Activated CD8-positive, alpha-beta memory T cell treated with anti-CD3 and anti-CD28 coated beads for 4 hours (primary cell): ENCODE data around the gene GALNT2.

Experiments
- DNase-seq, 2 donors: peaks; one replicate each; pipeline ENCODE4 v3.0.0-alpha.2; 2020; ENCODE audit warnings: low read depth in 2 of 2

Gene GALNT2

DNA sequence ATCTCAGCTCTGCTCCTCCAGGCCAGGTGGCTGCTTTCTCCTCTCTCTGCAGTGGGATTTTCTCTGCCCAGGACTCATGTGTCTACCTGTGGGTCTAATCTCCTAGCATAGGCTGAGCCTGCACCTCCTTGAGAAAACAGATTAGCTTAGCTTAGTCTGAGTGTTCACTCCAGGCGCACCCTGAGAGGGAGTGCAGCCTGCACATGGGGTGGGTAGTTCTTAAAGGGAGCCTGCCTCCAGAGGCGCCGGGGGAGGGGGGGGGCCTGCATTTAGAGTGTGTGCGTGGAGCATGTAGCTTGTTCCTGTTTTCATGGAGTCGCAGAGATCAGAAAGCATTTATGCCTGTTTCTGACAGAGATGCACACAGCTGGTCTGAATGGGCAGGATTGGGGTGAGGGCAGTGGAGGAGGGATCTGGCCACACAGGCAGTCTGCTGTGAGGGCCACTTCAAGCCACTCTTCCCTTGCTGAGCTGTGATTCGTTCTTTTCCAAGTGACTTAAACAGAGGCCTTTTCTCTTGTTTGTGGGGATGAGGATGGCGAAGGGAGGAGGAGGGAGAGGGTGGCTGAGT is 45.2 kb downstream of the GALNT2 start:
- no peak for DNase-seq

DNA sequence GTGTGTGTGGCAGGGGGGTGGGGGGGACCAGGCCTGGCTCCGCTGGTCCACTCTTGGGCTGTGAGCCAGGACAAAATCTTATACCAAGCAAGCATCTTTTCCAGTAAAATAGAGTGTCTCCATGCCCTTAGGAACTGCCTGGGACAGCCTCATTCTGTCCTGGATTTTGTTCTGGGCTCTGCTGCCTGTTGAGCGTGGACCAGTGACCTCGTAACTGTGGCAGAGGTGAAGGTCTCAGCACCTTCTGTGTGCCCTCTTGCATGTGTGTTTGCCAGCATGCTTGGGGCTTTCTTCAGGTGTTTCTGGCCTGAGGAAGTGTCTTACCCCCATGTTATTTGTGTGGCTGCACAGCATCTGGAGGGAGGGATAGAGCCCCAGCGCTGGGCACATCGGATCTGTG is 45.7 kb downstream of the GALNT2 start:
- no peak for DNase-seq

DNA sequence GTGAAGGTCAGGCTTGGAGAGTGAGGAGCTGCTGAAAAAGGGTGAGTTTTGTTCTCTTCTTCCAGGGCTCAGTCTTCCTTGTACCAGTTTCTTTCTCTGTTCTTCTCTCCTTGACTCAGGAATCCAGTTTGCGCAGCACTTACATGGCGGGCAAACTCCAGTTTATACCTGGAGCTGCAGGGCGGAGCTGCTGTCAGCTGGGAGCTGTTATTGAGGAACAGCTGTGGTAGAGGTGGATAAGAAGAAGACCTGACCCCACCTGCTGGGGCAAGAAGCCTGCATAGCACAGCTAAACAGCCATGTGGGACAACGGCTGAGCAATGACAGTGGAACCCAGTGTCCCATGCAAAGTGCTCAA is 46.2 kb downstream of the GALNT2 start:
- no peak for DNase-seq

DNA sequence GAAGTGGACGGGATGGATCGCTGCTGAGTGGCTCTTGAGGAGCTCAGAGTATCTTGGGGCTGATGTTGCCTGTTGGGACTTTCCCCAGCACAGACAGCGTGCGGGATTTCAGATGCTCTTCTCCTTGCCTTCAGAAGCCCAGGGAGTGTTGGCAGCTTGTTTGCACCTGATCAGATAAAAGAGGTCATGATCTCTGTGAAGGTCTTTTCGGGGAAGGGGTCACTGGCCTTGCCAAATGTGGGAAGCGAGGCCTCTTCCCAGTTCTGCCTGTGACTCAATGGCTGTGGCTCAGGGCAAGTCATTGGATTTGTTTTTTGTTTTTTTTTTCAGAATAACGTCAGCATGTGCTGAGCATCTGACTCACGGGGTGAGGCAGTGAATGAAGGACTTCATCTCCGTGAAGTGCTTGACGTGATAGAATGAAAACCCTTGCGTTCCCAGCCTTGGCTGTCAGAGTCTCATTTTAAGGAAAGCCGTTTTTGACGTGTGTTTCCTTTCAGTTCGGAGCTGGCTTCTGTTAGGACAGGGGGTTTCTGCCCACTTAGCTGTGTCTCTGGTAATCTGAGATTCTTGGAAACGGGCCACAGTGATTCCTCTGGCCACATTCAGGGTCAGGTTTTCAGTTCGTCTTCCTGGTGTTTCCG is 46.7 kb downstream of the GALNT2 start:
- no peak for DNase-seq

DNA sequence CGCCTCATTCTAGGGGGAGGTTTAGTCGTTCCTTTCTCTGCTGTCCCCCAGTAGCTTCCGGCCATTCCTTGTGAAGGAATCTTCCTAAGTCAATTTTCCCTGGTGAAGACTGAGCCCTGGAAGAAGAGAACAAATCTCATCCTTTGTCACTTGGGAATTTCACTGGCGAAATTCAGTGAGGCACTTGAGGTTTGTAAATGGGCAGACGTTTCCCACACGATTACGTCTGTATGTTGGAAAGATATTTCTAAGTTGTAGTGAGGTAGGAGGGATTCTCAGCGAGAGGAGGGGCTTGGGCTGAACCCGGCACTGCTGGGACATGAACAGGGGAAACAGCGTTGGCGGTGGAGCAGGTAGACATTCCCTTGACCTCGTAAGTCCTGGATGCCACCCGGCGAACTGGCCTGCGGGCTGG is 47.2 kb downstream of the GALNT2 start:
- no peak for DNase-seq

DNA sequence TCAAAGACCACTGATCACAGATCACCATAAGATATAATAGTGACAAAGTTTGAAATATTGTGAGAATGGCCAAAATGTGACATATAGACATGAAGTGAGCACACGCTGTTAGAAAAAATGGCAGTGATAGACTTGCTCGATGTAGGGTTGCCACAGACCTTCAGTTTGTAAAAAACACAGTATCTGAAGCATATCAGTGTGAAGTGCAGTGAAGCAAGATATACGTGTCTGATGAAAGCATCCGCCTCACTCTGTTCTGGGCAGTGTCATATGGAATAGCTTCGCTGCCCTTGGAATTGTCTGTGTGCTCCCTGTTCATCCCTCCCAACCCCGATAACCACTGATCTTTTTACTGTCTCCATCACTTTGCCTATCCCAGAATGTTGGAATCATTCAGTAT is 50.7 kb downstream of the GALNT2 start:
- DNase-seq, result no peak

DNA sequence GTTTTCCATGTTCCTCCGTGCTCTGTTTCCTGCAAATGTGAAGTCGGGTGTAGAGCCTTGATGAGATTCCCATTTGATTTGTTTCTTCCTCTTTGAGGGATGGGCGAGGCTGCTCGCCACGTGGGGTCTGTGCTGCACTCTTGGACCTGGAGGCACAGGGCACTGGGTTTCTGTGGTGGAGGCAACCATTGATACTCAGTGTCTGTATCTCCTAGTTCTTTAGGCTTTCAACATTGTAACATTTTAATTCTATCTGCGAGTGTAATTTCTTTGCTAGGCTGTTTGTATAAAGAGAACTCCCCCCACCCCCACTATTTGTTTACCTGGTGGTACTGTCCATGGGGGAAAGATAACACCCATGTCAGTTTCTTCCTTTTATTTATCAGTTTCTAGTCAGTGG is 52.3 kb downstream of the GALNT2 start:
- no peak for DNase-seq

DNA sequence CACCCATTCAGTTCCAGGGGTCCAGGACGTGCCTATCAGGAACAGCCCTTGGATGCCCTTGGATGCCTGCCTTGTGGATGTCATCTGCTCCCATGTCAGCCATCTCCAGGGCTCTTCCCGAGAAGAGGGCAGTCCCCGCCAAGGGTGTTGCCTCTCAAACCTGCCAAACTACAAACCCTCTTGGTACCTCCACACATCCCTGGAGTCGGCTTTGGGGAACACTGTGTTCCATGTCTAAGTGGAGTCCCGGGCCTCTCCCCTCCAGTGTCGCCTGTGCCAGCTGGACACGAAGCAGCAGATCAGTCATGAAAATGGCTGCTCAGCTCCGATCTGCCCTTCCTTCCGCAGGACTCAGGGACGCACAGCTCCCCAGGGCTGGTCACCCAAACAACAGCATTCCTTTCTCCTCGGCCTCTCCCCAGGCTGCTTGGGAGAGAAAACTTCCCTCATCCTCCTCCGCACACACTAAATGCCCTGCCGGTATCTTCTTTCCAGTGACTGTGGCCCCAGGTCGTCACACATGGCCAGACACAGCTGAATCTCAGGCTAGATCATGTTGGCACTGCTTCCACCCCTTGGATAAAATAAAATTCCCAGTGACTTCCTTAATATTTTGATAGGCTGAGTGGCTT is 53.4 kb downstream of the GALNT2 start:
- no peak for DNase-seq

DNA sequence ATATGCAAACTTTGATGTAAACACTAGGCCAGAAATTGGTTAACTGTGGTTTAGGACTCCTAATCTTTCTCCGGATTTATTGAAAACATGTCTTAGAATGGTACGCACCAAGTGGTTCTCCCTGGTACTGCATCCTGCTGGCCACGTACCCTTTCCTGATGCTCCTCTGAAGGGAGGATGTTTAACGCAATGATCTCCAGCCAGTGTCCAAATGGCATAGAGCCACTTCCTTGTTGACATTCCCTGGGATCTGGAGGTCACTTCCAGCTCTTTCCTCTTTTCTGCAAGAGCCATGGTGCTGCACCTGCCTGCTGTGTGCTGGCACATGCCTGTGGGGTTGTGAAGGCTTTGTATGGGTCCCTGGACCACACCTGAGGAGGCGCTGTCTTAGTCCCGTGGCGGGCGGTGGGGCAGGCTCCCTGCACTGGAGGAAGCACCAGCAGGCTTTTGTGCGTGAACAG is 53.9 kb downstream of the GALNT2 start:
- no peak for DNase-seq

DNA sequence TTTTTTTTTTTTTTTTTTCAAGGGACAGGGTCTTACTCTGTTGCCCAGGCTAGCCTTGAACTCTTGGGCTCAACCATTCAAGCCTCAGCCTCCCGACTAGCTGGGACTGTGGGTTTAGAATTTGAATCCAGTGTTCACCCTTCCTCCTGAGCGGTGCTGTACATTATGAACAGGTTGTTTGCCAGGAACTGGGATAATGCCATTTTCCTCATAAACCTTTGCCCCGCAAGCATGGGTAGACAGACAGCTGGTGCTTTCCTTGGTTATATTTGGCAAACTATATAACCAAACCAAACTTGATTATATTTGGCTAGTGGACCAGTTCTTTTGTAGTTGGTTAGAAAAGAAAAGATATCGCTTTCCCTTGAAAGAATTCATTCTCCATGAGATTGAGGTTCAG is 54.9 kb downstream of the GALNT2 start:
- no peak for DNase-seq

DNA sequence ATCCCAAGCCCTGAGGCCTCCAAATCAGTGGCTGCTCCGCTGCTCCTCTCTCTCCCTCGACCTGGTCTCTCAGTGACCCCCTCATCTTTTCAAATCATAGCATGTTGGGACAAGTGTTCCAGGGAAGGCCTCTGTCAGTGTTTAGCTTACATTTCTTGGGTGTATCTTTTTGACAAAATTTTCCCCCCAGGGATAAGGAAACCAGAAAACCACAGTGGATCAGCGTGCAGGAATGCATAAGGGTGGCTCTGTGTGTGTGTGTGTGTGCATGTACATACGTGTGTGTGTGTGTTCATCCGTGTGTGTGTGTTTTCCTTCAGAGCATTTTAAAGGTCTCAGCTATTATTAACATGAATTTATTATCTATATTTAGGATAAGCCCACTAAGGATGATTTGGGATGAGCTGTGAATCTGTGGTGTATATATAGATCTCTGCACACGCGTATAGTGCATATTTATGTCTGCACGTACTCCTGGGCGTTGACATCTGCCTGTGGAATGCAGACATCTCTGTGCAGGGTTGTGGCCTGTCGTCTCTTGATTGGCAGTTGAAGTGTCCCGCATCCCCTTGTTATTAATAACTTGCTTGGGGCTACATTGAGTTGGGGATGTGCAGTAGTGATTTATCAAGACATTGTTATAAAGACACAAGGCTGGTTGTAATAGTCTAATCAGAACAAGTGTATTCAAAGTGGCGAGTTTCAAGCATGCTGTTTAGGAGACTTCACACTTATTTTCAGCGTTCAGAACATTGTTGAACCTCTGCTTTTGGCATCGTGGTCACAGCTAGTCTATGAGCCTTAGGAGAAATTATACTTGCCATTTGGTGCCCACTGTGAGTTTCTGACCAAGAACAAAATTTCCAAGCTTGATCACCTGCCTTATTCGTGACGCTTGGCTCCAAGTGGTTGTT is 55.6 kb downstream of the GALNT2 start:
- DNase-seq, result no peak

DNA sequence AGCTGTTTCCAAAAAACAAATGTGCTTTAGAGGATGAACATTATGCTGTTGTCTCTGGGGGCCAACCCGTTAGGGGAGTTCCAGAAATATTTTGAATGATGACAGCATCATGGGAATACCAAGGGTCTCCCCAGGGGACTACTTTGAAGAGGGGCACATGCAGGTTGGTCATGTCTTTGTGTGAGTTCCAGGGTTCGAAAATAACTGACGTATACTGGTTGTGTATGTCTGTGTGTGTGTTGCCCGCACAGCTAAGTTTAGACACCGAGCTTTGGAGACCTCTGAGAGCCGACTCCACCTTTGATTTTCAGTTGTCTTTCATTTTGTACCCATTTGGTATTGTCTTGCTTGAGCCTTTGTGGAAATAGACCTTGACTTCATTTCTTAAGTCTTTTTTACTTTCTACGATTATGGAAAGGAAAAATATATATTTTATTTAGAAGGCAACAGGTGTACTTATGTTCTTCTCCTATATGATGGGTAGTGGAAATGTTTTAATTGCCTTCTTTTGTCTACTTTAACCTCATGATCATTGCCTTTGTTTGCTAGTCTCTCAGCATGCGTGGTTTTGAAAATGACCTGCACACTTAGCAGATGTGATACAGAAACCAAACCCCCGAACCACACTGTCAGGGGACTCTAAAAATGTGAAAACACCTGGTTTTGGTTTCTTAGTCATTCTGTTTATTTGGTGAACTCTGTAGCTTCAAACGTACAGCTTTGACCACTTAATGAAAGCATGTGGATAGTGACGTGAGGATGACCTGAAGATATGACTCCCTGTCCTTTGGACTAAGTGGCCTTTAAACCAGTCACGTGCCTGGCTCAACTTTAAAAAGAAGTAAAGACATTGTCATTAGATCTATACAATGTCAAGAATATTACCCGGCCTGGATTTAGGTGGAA is 56.5 kb downstream of the GALNT2 start:
- no peak for DNase-seq

DNA sequence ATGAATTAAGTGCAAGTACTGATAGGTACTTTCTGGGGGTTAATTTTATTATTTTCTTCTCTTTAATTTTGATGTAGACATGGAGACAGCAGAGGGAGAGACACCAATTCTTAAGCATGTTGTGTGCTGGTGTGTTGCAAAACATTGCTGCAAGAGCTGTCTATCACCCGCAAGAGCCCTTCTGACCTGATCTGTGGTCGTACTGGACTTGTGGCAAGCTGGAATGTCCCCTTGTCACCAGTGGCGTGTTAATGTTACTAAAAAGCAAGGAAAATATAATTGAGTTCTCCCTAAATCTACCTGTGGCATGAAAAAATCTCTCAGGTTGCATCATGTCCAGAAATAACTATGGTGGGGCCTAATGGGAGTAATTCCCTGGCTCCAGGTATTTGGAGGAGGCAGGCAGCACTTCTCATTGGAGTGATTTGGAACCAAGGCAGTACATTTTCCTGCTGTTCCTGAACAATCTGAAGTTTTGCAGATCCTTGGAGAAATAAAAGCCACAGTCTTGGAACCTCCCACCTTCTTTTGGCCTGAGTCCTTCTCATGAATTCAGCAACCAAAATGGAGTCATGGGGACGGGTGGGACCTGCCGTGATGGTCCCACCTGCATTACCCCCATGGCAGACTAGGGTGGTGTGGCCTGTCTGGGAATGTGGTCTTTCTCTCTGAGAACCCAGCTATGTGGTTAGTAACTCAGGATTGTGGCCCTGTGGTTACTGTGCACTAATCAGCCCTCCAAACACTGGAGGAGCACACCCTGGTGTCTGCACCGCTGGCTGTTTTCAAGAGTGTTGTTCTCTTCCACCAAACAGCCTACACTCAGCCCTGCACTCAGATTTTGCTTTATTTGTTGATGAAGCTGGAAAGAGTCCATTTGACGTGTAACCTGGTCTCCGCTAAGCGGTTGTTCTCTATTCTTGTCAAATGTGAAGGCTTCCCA is 57.4 kb downstream of the GALNT2 start:
- no peak for DNase-seq

DNA sequence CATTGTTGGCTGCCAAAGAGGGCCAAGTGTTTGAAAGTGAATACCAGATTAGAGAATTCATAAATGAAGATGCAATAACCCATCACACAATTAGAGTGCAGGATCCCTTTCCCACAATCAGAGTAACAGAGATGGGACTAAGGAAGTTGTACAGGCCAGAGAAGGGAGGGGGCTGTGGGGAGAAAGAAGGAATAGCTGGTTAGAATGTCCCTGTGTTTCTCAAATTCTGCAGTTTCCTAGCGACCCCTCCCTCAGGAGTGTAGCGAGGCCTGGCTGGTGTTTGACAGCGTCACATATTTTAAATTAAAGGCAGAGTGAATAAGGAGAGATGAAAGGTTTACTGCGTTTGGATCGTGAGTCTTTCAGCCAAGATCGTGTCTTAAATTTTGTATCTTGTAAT is 58.1 kb downstream of the GALNT2 start:
- DNase-seq, result no peak

DNA sequence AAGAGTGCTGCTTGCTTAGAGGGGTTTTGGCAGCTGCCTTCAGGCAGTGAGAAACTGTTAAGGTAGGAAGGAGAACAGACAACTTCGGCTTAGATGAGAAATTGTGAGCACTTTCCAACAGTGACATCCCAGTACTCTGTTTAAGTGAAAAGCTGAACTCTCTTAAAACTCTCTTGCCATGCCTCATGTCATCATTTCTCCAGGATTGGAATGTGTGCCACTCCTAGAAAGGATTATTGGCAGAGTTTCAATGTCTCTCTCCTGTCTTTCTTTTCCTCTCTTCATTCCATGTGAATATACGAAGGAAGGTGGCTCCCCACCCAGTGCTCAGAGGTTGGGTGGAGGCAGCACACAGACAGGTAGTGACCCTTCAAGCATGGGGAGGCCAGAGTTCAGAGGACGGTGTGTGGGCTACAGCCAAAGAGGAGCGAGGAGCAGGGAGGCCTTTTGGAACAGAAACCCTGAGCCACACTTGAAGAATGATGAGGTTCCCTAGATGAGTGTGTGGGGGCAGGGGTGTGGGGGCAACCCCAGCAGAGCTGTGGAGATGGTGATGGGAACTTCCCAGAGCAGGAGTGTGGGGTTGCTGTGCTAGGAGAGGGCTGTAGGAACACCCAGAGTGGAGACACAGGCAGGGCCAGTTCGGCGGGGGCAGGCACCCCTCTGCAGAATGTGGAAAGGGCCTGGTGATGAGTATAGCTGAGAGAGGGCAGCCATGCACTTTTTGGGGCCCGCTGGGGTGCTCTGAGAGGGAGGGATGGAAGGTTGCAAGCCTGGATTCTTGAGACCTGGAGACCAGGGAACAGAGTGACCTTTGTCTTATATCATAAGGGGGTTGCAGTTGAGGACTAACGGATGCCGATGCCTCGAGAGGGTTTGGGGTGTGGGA is 58.8 kb downstream of the GALNT2 start:
- DNase-seq, result no peak

DNA sequence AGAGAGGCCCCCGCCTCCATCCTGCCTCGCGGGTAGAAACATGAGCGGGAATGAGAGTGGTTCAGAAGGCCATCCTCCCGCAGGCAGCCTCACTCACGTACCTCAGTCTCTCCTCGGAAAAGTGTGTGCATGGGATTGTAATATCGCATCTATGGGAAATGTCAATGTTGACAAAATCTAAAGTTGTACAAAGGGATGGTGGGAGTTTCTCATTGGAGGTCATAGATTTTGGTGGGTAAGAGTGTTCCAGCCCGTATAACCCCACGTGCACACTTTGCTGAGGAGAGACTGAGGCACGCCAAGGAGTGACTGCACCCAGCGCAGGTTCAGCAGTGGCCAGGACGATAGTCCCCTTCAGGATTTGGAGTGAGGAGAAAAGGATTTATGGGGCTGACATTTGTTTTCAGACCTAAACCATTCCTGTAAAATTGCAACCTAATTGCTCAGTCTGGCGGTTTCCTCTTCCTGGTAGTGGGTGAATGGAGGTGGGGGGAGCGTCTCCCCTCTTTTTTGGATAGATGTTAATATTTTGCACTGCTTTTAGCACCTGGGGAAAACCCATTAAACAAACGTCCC is 59.6 kb downstream of the GALNT2 start:
- no peak for DNase-seq

DNA sequence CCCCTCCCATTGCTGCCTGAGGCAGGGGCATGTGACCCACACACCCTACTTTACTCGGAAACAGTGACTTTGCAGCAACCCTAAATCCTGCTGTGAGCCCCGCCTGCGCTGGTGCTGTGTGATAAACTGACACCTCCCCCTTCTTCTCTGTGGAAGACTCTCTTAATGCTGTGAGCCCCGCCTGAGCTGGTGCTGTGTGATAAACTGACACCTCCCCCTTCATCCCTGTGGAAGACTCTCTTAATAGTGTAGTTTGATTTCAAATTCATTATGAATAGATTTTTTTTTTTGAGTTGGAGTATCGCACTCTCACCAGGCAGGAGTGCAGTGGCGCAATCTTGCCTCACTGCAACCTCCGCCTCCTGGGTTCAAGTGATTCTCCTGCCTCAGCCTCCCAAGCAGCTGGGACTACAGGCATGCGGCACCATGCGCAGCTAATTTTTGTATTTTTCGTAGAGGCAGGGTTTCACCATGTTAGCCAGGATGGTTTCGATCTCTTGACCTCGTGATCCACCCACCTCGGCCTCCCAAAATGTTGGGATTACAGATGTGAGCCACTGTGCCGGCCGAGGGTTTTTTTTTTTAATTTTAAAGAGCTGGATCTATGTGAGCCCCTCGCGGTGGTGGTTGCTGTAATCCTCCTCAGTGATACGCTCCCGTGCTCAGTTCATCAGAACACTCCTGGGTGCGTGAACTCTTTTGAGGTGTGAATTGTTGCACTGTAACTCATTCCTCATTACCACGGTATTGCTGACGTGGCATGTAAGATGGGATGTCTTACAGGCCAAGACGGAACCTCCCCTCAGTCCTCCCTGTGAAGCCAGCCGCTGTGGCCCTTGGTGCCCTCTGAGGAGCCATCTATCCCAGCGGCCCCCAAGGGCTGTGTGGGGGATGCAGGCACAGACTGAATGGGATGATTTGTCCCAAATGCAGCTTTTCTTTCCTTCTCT is 60.3 kb downstream of the GALNT2 start:
- peak; percentile 18 to 34 for DNase-seq
